Measurements from ENCODE around the gene BCR.

BCR gene

DNA sequence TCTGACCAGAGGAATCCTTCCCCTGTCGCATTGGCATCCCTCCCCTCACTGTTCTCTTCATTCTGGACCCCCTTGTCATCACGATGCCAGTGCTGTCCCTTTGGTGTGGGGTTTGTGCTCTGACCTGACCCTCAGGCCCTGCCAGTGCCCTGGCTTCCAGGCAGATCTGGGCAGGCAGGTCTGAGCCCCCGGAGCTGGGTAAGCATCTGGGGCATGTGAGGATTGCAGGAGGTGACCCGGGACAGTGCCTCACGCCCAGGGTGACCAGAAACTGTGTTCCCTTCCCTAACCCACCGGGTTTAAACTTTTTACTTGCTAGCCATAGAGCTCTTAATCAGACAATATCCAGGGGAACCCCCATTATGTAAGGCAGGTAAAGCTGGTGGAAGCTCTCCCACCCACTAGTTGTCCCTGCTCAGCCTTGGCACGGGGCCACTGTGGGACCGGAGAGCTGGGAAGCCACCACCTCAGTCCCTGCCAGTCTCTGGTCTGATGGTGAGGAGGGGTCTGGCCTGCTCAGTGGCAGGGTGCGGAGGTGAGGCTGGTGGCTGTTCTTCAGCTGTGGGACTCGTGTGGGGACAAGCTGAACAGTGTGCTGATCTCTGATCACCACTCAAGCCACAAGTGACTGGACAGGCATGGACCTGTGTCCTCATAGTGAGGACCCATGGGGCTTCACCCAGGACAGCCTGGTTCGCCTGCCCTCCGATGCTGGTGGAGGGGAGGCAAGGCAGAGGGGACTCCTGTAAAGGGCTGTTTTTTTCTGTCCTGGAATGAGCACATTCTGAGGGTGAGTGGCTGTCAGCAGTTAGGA is 38.0 kb downstream of the BCR start:
- DNase-seq = no peak

- peak; percentile 72 for DNase-seq
Measured at GRCh38 chr22:23218867-23219251, 38.5 kb downstream of the BCR start.

GRCh38 chr22:23219317-23219716 is 39.0 kb downstream of the BCR start:
- DNase-seq = no peak

DNA sequence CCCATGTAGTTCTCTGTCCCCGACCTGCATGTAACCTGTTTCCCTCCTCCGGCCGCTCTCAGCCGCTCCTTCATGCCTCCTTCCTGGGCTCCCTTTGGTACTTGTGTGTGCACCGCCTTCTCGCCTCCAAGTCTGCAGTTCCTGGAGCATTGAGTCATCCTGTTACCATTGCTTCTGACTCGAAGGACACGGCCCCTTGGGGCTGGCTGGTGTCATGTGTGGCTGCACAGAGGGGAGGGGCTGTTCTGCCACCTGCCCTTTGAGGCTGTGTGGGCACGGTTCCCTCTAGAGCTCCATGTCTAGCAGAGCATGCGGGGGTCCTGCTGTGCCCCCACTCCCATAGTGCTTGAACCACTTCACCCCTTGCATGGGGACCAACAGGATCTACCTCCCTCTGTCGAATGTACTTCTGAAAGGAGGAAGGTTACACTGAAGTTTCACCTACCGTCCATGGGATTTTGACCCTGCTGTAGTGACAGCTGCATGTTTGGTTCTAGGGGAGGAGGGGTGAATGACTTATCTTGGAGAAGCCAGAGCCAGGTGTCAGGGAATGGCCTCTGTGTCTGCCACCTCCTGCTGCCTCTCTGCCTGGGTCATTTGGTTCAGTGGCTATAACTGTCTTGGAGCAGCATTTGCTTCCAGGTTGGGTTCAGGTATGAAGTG is 39.6 kb downstream of the BCR start:
- peak; percentile 77 for DNase-seq

DNA sequence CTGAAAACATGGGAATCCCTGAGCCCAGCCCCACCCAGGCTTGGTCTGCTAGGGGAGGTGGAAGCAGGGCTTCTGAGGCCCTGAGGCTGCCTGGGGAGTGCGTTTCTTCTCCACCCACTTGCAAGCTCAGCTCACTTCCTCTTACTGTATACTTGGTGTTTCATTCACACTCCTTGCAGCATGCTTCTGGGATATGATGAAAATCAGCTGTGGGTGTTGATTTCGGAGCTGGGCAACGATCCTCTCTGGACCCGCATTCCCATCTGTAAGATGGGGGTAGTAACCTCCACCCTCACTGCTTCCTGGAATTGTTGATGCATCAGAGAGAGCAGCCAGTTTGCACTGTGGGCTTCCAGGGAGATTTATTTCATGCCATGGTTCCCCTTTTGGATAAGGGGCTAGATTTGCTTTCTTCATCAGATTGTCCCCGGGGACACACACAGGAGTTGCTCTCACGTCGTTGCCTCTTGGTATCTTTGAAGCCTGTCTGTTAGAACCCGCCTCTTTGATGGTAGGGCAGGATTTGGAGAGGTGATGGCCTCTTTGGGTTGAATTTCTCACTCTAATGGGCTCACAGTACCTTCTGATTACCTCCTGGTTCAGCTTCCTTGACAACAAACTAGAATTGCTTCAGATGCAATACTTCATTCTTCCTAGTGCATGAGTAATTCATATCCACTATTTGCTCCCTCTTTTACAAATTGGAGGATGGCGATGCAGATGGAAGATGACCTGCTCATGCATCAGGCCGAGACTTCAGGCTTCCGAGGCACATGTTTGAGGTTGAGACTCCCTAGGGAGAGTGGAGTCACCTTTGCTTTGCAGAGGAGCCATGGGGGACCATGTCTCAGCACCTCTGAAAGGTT is 40.4 kb downstream of the BCR start:
- peak; percentile 36 for DNase-seq

- DNase-seq = no peak
Measured at GRCh38 chr22:23221351-23221804, 41.1 kb downstream of the BCR start.

- no peak for DNase-seq
Measured at GRCh38 chr22:23222033-23222792, 41.9 kb downstream of the BCR start.

DNA sequence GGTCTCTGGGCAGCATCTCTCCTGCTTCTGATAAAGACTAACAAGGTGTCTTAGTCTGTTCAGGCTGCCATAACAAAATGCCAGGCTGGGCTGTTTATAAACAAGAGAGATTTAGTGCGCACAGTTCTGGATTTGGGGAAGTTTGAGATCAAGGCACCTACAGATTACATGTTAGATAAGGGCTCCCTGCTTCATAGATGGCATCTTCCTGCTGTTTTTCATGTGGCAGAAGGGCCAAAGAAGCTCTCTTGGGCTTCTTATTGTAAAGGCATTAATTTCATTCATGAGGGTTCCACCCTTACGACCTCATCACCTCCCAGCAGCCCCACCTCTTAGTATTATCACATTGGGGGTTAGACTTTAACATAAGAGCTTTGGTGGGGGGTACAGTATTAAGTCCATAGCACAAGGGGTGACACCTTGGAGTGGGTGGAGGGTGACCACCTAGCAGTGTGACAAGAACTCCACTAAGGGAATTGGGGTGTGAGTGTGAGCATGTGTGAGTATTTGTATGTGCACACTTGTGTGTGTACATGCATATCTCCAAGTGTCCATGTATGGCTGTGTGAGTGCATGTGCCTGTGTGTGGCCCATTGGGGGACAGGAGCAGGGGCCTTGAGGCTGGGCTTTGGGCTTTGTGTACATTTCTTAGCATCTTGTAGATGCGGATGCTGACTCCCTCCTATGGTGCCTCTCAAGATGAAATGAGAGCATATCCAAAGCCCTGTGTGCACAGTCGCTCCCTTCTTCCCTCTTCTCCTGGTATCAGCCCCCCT is 42.7 kb downstream of the BCR start:
- DNase-seq = no peak

DNA sequence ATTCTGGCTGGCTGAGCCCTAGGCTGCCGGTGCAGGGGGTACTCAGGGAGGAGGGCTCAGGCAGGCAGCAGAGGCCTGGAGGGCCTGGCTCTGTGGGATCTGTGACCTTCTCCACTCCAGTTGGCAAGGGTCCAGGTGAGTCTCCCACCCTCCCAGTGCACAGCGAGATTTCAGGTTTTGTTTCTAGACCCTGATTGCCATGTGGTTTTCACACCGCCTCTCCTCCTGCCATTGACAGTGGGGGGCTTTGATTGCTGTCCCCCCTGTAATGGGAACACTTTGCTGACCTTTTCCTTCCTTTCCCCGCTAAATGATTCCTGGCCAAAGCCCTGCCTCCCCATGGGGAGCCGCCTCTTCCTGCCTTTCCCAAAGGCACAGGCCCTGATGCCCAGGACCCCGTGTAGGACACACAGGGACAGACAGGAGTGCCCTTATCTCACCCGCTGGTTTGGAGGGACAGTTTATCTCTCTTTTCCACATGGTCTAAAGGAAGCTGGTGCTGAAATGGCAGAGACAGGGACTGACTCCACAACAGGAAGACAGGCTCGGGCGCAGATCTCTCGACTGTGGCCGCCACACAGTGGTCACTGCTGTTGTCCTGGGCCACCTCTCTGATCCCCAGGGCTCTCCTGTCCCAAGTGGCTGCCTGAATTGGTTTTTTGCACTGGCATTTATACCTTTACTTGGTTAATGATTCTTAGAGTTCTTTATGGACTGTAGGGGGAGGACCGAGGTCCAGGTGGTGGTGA is 43.4 kb downstream of the BCR start:
- DNase-seq = no peak

DNA sequence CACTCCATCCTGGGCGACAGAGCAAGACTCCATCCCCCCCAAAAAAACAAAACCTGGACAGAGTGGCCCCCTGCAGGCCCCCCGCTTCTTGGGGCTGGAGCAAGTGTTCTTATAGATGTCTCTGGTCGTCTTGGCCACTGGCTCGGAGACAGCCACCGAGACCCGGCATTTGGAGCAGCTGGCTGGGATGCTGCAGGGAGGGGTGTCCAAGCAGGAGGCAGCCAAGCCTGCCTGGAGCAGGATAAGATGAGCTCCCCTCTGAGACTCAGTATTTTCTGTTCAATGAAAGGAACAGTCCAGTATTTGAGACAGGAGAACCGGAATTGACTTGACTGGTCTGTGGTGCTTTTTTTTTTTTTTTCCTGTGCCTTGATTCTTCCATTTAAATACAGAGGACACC is 44.5 kb downstream of the BCR start:
- DNase-seq = no peak

DNA sequence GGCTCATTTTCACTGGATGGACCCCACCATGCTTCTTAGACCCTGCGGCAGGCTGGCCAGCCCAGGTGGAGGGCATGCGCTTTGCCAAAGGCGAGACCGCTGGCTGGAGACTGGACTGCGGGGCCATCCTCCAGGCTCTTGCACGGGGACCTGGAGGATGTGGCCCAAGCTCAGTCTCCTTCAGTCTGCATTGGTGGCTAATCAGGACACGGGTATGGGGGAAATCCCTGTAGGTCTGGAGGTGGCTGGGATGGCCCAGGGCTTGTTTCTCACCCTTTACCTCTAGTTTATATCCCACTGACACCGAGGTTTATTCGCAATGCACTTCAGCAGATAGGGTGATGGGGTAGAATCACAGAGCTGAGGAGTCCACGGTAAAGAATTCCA is 45.0 kb downstream of the BCR start:
- DNase-seq = no peak

DNA sequence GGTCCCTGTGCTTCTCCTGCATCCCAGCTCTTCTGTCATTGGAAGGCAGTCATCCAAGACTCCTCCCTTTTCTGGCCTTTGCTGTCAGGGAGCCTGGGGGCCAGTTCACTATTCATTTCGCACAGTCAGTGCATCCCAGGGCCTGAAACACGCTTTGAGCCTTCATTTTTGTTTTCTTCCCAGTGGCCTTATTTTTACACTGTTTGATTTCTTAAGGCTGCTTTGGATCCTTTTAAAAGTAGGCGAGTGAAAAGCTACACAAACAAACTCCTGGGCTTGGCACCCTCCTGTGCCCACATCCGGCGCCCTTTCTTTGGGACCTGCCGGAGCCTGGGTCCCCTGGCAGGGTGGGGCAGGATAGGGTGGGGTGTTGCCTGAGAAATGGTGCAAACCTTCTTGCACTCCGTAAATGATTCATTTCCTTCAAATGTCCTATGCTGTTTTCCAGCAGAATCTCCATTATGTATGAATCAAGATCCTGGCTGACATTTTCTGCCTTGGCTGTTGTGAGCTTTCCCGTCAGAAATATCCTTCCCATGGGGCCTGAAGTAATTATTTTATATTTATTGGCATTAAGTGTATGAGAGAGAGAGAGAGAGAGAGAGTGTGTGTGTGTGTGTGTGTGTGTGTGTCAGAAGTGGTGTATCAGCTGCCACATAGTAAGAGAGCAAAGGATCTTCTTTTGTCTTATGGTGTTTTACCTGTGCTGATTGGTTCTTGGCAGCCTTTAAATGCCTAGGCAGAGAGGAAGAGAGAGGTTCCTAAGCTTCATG is 45.6 kb downstream of the BCR start:
- DNase-seq = peak; percentile 73

- DNase-seq = no peak
Measured at GRCh38 chr22:23226497-23226850, 46.2 kb downstream of the BCR start.

DNA sequence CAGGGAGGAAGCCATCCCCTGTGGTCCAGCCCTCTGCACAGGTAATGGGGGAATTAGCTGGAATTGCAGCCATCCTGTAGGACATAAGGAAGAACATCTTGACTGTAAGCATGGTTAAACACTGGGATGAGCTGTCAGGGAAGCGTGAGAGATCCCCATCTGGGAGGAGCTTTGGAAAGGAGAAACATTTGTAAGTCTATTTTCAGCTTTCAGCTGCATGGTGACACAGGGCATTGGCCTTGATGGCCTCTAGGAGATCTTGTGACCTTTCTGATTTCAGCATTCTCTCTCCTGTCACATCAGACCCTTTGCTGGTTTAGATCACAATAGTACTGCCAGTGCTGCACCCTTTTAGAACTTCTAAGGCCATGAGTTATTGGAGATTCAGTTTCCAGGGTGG is 47.1 kb downstream of the BCR start:
- DNase-seq = no peak

DNA sequence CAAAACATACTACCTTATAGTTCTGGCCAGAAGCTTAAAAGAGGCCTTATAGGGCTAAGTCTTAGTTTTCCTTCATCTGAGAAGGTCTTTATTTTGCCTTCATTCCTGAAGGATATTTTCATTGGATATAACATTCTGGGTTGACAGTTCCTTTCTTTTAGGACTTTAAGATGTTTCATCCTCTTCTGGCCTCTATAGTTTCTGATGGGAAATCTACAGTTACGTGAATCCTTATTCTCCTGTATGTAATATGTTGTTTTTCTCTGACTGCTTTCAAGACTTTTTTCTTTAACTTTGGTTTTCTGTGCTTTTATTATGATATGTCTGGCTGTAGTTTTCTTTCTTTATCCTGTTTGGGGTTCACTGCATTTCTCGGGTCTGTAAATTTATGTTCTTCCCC is 48.2 kb downstream of the BCR start:
- DNase-seq = no peak

GRCh38 chr22:23229646-23230045 is 49.3 kb downstream of the BCR start:
- no peak for DNase-seq

DNA sequence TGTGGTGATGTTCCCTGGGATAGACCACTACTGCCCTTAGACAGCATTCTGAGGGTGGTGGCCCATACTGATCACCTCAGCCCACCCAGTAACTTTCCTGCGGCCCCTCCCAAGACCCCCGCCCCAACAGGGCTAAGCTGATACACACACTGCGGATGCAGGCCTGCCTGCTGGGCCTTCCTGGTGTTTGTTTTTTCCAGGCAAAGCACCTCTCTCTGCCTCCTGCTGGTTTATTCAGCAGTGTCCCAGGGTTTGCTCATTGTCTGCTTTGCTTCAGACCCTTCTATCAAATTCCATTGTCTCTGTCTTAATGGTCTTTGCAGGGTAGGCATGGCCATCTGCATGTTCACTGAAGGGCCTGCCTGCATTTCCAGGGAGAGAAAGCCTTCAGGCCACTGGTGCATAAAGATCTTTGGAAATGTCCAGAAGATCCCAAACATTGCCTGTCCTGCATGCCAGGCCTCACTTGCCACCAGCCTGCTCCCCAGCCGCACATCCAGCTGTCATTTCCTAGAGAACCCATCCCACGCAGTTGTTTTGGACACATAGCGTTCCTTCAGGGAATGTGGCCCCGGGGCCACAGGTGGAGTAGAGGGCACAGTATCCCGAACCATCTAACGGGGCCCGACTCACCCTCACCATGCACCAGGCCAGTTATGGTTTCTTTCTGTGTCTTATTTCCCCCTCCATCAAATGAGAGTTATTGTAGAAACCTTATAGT is 50.2 kb downstream of the BCR start:
- DNase-seq = no peak

DNA sequence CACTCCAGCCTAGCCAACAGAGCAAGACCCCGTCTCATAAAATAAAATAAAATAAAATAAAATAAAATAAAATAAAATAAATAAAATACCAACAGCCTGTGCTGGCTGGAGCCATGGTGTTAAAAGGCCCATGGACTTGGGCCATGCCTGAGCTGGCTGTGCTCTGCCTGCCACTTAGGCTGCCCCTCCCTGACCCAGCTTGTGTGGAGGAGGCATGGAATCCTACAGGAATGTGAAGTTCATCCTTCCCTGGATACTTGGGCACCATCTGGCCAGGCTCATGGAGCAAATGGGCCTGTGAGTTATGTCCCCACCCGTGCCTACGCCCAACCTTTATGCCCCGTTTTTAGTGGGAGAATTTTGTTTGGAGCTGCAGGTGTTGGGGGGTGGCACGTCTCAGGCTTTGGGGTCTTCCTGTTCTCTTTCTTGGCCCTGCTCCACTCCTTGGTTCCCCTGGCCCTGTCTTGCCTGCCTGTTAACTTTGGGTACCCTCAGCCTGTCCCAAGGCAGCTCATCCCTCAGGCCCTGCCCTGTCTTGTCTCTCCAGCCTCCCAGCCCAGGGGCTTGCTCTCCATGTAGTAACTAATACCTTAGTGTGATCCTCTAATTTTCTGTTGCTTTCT is 51.3 kb downstream of the BCR start:
- no peak for DNase-seq

Data from fibroblast of skin of back (primary cell).